Progenitor cell of endocrine pancreas (in vitro differentiated cells): ENCODE results near the gene CLEC16A. TPM values are rescaled to one million over a fixed set of nuclear protein-coding genes. Genes with fewer than 3 reads are reported as not detected.

ENCODE experiments used
- DNase-seq: peaks from one replicate; pipeline ENCODE4 v3.0.0; 2021; ENCODE audit warnings: low spot score; ENCODE audit not compliant: unreplicated experiment
- H3K27ac Mint-ChIP-seq: 2 replicates; pipeline ENCODE4 v1.8.0; 2021; ENCODE audit warnings: mild to moderate bottlenecking, moderate library complexity, mixed read lengths
- H3K27me3 Mint-ChIP-seq: 2 replicates; pipeline ENCODE4 v1.8.0; 2021; ENCODE audit warnings: mixed read lengths
- H3K36me3 Mint-ChIP-seq: 2 replicates; pipeline ENCODE4 v1.8.0; 2022; ENCODE audit warnings: mixed read lengths; ENCODE audit not compliant: insufficient read depth
- H3K4me1 Mint-ChIP-seq: 2 replicates; pipeline ENCODE4 v1.8.0; 2021; ENCODE audit warnings: low read depth, mixed read lengths
- H3K4me3 Mint-ChIP-seq: 2 replicates; pipeline ENCODE4 v1.8.0; 2021; ENCODE audit warnings: low read depth, mild to moderate bottlenecking, moderate library complexity, mixed read lengths
- H3K9me3 Mint-ChIP-seq: 2 replicates; pipeline ENCODE4 v1.8.0; 2021; ENCODE audit warnings: low read depth, mixed read lengths
- CTCF ChIP-seq: fragments of 200-600 bp; sonication (generic); IDR thresholded peaks from one replicate; pipeline ENCODE4 v1.5.0; 2021; ENCODE audit warnings: antibody characterized with exemption, mild to moderate bottlenecking; ENCODE audit not compliant: unreplicated experiment
- total RNA-seq: library from RNA; stranded (reverse); gene quantifications from 2 replicates; pipeline ENCODE4 v1.2.1, GENCODE V29; 2021

CLEC16A gene
- total RNA-seq, 1 donor from 2014 or later: 34.3 TPM

- H3K27ac Mint-ChIP-seq: no peak overlapping the region
- no peak overlapping the region for H3K4me3 Mint-ChIP-seq
- H3K27me3 Mint-ChIP-seq: no peaks in the 10 kb centered on the region
- no peaks in the 10 kb centered on the region for H3K4me1 Mint-ChIP-seq
- DNase-seq: no peak
- peaks cover 4% of the 10 kb centered on the region for H3K36me3 Mint-ChIP-seq
- no peaks in the 10 kb centered on the region for H3K9me3 Mint-ChIP-seq
- TF ChIP-seq CTCF: no peak
Measured at GRCh38 chr16:10969615-10970014, 25.3 kb downstream of the CLEC16A start.

- TF ChIP-seq CTCF: no peak
- Mint-ChIP-seq H3K27me3 (no peaks in the 10 kb centered on the region), H3K4me1 (no peaks in the 10 kb centered on the region), H3K4me3 (no peak overlapping the region), H3K27ac (no peak overlapping the region), H3K9me3 (no peaks in the 10 kb centered on the region), H3K36me3 (peaks cover 4% of the 10 kb centered on the region)
- DNase-seq: no peak
Measured at GRCh38 chr16:10970065-10970464, 25.7 kb downstream of the CLEC16A start.

- H3K36me3 Mint-ChIP-seq: peaks cover 4% of the 10 kb centered on the region
- H3K27me3 Mint-ChIP-seq: no peaks in the 10 kb centered on the region
- H3K4me3 Mint-ChIP-seq: no peak overlapping the region
- H3K27ac Mint-ChIP-seq: no peak overlapping the region
- peak; percentile 85 for TF ChIP-seq CTCF
- peak; percentile 19 for DNase-seq
- peaks cover 1% of the 10 kb centered on the region for H3K4me1 Mint-ChIP-seq
- H3K9me3 Mint-ChIP-seq: no peaks in the 10 kb centered on the region
Measured at GRCh38 chr16:10971560-10971961, 27.2 kb downstream of the CLEC16A start.

- no peak for TF ChIP-seq CTCF
- DNase-seq: no peak
- Mint-ChIP-seq H3K27me3 (no peaks in the 10 kb centered on the region), H3K9me3 (no peaks in the 10 kb centered on the region), H3K36me3 (peaks cover 4% of the 10 kb centered on the region), H3K4me3 (no peak overlapping the region), H3K27ac (no peak overlapping the region), H3K4me1 (peaks cover 4% of the 10 kb centered on the region)
Measured at GRCh38 chr16:10972108-10972818, 27.9 kb downstream of the CLEC16A start.

GRCh38 chr16:10972819-10973464 is 28.6 kb downstream of the CLEC16A start:
- no peaks in the 10 kb centered on the region for H3K27me3 Mint-ChIP-seq
- no peak for TF ChIP-seq CTCF
- peaks cover 6% of the 10 kb centered on the region for H3K36me3 Mint-ChIP-seq
- H3K9me3 Mint-ChIP-seq: no peaks in the 10 kb centered on the region
- H3K27ac Mint-ChIP-seq: no peak overlapping the region
- DNase-seq: no peak
- no peak overlapping the region for H3K4me3 Mint-ChIP-seq
- peaks cover 4% of the 10 kb centered on the region for H3K4me1 Mint-ChIP-seq
